NCI-H2227 (cell line): ENCODE results near the gene SLC25A12.
"Not testable (repeated sequence)": the region's sequence is repeated elsewhere in the genome, so short reads cannot be mapped to it uniquely, and the experiment has no call there.

ENCODE experiments used
- DNase-seq: peaks from one replicate; lab custom pipeline; 2025; ENCODE audit not compliant: unreplicated experiment; lab: John Stamatoyannopoulos, UW

SLC25A12 gene, protein sequence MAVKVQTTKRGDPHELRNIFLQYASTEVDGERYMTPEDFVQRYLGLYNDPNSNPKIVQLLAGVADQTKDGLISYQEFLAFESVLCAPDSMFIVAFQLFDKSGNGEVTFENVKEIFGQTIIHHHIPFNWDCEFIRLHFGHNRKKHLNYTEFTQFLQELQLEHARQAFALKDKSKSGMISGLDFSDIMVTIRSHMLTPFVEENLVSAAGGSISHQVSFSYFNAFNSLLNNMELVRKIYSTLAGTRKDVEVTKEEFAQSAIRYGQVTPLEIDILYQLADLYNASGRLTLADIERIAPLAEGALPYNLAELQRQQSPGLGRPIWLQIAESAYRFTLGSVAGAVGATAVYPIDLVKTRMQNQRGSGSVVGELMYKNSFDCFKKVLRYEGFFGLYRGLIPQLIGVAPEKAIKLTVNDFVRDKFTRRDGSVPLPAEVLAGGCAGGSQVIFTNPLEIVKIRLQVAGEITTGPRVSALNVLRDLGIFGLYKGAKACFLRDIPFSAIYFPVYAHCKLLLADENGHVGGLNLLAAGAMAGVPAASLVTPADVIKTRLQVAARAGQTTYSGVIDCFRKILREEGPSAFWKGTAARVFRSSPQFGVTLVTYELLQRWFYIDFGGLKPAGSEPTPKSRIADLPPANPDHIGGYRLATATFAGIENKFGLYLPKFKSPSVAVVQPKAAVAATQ

DNA sequence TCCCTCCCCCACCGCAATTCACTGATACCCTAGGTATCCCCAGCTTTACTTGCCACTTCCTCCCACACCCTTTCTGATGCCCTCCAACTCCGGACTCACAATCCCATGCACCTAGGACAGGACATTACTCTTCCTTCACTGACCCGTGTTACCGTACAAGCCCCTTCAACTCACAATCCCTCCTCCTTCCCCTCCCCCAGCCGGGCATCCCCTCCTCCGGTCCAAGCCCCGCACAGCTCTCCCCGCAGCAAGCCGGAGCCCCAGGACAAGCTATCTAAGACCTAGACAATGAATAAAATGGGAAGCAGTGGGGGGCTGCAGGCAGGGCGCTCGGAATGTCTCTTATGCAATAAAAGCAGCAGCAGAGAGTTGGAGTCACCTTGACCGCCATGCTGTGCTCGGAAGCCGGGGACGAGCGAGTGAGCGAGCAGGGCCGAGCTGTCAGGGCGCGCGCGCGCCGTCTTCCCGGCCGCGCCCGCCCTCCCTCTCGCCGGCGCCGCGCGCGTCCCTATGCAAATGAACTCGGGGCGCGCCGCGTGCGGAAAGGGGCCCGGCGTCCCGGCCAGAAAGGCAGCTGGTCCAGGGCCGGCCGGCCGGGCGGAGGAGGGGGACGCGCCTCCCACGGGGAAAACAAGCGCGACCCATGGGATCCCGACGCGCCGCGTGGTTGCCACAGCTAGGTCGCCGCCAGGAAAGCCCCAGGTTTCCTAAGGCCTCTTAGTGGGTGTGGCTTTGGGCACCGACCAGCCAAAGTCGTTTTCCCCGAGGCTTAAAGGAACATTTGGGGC, at the start of gene SLC25A12:
SLC25A12 (minus strand) TSS at position 421 of the 788 bp plus-strand sequence; CDS start at position 391, 30 bp downstream.
- peak; percentile 97 for DNase-seq

DNA sequence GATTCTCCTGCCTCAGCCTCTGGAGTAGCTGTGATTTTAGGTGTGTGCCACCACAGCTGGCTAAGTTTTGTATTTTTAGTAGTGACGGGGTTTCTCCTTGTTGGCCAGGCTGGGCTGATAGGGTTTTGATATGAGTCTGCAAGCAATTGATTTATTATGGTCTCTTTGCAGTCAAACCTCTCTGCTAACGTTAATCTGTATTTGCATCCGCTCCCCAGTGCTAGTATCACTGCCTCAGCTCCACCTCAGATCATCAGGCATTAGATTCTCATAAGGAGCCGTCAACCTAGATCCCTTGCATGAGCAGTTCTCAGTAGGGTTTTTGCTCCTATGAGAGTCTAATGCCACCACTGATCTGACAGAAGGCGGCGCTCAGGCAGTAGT, 47.3 kb upstream of the SLC25A12 start:
- no peak for DNase-seq

DNA sequence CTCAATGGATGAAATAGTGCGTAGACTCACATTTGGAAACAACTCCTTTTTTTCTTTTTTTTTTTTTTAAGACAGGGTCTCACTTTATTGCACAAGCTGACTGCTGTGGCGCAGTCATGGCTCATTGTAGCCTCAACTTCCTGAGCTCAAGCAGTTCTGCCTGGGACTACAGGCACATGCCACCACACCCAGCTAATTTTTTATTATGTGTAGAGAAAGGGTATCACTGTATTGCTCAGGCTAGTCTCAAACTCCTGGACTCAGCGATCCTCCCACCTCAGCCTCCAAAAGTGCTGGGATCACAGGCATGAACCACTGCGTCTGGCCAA, 45.7 kb upstream of the SLC25A12 start:
- DNase-seq: no peak

GRCh38 chr2:171939058-171939742, 45.2 kb upstream of the SLC25A12 start:
- no peak for DNase-seq

DNA sequence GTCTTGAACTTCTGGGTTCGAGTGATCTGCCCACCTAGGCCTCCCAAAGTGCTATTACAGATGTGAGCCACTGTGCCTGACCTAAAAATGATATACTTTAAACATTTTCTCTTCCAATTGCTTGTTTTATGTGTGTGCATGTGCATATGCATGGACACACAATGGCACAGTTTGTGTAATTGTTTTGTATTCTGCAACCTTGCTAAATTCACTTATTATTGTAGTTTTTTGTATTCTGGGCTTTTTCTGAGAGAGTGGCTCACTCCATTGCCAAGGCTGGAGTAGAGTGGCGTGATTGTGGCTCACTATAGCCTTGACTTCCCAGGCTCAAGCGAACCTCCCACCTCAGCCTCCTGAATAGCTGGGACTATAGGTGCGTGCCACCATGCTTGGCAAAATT, 36.3 kb upstream of the SLC25A12 start:
- no peak for DNase-seq

- no peak for DNase-seq
These were observed 30.3 kb upstream of the SLC25A12 start for GRCh38 chr2:171924170-171924942.

DNA sequence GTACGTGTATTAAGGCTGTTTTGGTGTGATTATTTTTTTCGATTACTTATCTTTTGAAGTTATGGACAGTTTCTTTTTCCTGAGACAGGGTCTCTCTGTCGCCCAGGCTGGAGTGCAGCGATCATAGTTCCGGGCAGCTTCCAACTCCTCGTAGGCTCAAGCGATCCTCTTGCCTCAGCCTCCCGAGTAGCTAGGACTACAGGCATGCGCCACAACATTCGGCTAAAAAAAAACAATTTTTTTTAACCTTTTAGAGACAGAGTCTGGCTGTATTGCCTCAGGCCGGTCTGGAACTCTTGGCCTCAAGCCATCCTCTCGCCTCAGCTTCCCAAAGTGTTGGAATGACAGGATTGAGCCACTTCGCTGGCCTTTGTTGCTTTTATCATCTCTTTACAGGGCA, 29.2 kb upstream of the SLC25A12 start:
- peak; percentile 52 for DNase-seq

- DNase-seq: peak; percentile 100
These were observed 28.4 kb upstream of the SLC25A12 start, which contains the start of gene HAT1 for GRCh38 chr2:171922230-171923022. TSS of gene HAT1 (plus strand) at chr2:171922461. CDS start at chr2:171922501, 40 bp downstream.

DNA sequence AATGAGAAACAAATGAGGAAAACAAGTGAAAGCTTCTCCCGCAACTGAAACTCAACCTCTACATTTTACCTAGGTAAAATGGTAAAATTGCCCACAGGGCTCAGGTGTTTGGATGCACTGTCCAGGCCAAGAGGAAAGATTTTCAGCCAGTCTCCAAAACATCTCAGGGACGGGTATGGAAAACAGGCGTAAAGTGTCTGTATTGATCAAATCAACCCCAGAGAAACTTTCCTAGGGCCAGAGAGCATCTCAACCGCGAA, 27.9 kb upstream of the SLC25A12 start:
- DNase-seq: no peak

- DNase-seq: no peak
These were observed 25.4 kb upstream of the SLC25A12 start for GRCh38 chr2:171919453-171919852.

DNA sequence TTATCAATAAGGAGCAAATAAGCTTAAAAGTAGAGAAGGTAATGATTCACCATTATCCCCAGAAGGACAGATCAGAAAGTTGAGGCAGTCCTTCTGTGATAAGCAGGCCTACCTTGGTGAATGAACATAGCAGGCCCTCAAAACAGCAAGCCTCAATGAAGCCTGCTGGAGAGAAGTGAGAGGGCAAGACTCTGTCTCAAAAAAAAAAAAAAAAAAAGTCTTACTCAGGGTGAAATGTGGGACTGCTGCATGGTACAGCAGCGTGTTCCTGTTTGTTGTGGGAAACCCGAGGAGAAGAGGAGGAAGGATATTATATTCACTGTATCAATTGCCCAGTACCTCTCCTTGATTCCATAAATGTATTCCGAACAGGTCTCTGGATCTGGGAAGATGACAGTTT, 19.5 kb upstream of the SLC25A12 start:
- no peak for DNase-seq

DNA sequence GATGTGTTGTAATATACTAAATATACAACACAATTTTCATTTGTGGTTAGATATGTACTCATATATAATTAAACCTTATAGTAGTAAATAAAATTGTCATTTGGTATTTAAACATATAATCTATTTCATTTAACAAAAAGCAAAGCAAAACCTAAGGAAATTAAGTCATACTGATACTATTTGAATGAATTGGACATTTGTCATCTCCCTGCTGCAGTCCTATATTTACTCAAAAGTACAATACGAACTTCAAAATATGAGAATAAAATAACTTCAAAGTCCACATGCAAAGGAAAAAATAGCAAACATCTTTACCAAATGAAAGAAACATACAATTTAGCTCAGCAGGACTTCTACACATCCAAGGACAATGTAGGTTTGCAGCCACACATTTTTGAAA, 16.4 kb upstream of the SLC25A12 start:
- DNase-seq: peak; percentile 68

DNA sequence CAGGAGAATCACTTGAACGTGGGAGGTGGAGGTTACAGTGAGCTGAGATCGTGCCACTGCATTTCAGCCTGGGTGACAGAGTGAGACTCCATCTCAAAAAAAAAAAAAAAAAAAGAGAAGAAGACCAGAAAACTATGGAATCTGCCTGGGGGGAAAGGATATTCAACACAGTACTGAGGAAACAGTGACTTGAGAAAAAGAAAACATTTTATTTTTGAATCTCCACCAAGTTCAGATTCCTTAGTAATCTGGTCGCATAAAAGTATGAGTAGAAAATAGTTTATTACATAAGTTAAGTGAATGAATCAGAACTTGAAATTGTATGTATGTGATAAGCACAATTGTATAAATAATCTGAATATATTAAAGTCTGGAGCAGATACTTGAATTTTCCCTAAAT, 15.2 kb upstream of the SLC25A12 start:
- DNase-seq: no peak

DNA sequence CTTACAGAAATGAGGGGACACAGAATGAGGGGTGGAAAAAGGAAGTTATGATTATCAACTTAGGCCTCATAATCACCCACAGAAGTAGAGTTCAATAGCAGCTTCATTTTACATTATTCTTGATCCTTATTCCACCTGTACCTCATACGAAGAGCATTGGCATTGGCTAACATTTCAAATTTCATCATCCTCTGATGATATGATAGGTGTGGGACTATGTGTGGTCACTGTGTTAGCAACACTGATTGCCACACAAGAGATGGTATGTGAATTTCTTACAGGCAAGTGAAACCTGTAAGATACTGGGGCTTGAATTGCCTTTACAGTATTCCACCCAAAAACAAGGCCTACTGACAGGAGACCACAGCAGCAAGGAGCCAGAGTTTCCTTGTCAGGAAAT, 14.2 kb upstream of the SLC25A12 start:
- DNase-seq: no peak

GRCh38 chr2:171902840-171903420, 8.9 kb upstream of the SLC25A12 start:
- DNase-seq: no peak

DNA sequence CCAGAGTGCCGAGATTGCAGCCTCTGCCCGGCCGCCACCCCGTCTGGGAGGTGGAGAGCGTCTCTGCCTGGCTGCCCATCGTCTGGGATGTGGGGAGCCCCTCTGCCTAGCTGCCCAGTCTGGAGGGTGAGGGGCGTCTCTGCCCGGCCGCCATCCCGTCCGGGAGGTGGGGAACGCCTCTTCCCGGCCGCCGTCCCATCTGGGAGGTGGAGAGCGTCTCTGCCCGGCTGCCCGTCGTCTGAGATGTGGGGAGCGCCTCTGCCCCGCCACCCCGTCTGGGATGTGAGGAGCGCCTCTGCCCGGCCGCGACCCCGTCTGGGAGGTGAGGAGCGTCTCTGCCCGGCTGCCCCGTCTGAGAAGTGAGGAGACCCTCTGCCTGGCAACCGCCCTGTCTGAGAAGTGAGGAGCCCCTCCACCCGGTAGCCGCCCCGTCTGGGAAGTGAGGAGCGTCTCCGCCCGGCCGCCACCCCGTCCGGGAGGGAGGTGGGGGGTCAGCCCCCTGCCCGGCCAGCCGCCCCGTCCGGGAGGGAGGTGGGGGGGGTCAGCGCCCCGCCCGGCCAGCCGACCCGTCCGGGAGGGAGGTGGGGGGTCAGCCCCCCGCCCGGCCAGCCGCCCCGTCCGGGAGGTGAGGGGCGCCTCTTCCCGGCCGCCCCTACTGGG, 5.7 kb upstream of the SLC25A12 start:
- not testable (repeated sequence) for DNase-seq

DNA sequence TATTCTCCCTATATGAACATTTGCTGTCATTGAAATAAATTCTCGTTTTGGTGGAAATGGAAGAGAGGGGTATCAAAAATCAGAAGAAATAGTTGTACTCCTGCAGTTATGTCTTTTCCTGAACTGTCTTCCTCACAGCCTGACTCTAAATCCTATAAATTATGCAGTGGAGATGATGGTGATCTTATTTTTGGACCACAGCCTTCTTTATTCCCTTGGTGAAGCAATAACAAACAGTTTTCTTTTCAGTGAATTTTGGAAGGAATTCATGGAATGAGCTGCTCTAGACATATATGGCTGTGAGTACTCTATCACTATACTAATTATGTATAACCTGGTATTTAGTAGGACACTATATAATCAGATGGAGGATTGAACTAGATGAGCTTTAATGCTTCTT, 1.7 kb upstream of the SLC25A12 start:
- DNase-seq: no peak

- DNase-seq: peak; percentile 54
These were observed 536 bp upstream of the SLC25A12 start for GRCh38 chr2:171894612-171894947.

DNA sequence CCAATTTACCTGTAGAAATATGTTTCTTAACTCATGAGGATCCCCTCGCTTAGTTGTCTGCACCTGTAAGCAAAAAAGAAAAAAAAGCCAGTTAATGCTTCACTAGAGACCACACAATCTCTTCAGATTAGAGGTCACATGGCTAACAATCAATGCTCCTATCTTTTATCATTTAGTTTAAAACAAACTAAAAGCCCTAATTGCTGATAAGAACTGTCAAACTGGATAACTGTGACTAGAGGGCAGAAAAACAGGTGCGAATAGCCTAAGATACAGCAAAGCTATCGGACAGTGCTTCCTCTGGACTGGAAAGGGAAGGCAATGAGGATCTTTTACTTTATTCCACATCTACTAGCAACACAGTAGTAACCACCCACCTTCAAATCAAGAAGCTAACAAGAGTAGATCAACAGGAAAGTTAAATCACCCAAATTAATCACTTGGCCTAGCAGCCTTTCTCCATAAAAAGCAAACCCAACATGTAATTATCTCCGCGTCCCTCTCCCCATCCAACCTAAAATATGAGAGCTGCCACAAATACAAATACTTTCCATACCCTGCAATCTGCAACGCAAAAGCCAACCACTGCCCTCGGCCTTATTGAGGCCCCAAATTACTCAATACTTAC, 734 bp downstream of the SLC25A12 start:
- DNase-seq: peak; percentile 65
